HG03457 (cell line): ENCODE results near the gene DDIT3.
"Not testable (repeated sequence)": the region's sequence is repeated elsewhere in the genome, so short reads cannot be mapped to it uniquely, and the experiment has no call there.

Source experiments
- ATAC-seq: cut with Tn5 transposase; IDR thresholded peaks from one replicate; pipeline ENCODE4 v1.9.1; 2021; ENCODE audit warnings: moderate number of reproducible peaks; ENCODE audit not compliant: unreplicated experiment

Gene DDIT3

GRCh38 chr12:57514246-57514645, 6.1 kb downstream of the DDIT3 start:
- ATAC-seq = not testable (repeated sequence)

- ATAC-seq = not testable (repeated sequence)
Observed at GRCh38 chr12:57513677-57514076, 6.6 kb downstream of the DDIT3 start.

GRCh38 chr12:57513266-57513665, 7.0 kb downstream of the DDIT3 start:
- no peak for ATAC-seq

GRCh38 chr12:57512665-57513064, 7.6 kb downstream of the DDIT3 start:
- ATAC-seq = no peak

GRCh38 chr12:57511588-57512325, 8.6 kb downstream of the DDIT3 start:
- no peak for ATAC-seq

- ATAC-seq = no peak
Observed at GRCh38 chr12:57511161-57511560, 9.2 kb downstream of the DDIT3 start.

- ATAC-seq = not testable (repeated sequence)
Observed at GRCh38 chr12:57507796-57508195, 12.5 kb downstream of the DDIT3 start.

- not testable (repeated sequence) for ATAC-seq
Observed at GRCh38 chr12:57506541-57506940, 13.8 kb downstream of the DDIT3 start.

GRCh38 chr12:57502311-57502969, 17.9 kb downstream of the DDIT3 start:
- ATAC-seq = not testable (repeated sequence)

GRCh38 chr12:57500213-57500612, 20.1 kb downstream of the DDIT3 start:
- no peak for ATAC-seq

- ATAC-seq = no peak
Observed at GRCh38 chr12:57498571-57498970, 21.7 kb downstream of the DDIT3 start.

GRCh38 chr12:57498132-57498502, 22.2 kb downstream of the DDIT3 start:
- ATAC-seq = no peak

- no peak for ATAC-seq
Observed at GRCh38 chr12:57497223-57498131, 22.8 kb downstream of the DDIT3 start.

- no peak for ATAC-seq
Observed at GRCh38 chr12:57496822-57497221, 23.5 kb downstream of the DDIT3 start.

- not testable (repeated sequence) for ATAC-seq
Observed at GRCh38 chr12:57495051-57495701, 25.1 kb downstream of the DDIT3 start.

GRCh38 chr12:57491393-57492280, 28.7 kb downstream of the DDIT3 start:
- ATAC-seq = no peak

- ATAC-seq = no peak
Observed at GRCh38 chr12:57490126-57490525, 30.2 kb downstream of the DDIT3 start.

GRCh38 chr12:57489157-57489641, 31.1 kb downstream of the DDIT3 start:
- ATAC-seq = no peak

- ATAC-seq = no peak
Observed at GRCh38 chr12:57488402-57489156, 31.7 kb downstream of the DDIT3 start.
